HL-60 (cell line): ENCODE results near the gene AFDN.

Source experiments
- DNase-seq, 2 experiments: peaks; one replicate each; pipeline ENCODE4 v3.0.0-alpha.2; 2010 to 2020; ENCODE audit warnings: low read depth in 1 of 2, low spot score in 1 of 2
- H3K27ac ChIP-seq: fragments of 250-450 bp; sonication (Bioruptor Pico); replicated peaks from 2 replicates; pipeline ENCODE4 v1.5.1; 2020; ENCODE audit warnings: mild to moderate bottlenecking, moderate library complexity
- H3K27me3 ChIP-seq: fragments of 250-450 bp; sonication (Bioruptor Pico); 2 replicates; pipeline ENCODE4 v1.5.1; 2021; ENCODE audit warnings: mild to moderate bottlenecking, moderate library complexity; ENCODE audit not compliant: insufficient read depth, poor library complexity, severe bottlenecking
- H3K4me3 ChIP-seq: replicated peaks from 2 replicates; pipeline ENCODE4 v1.5.1; 2011; ENCODE audit warnings: mild to moderate bottlenecking, control low read depth, low read length; ENCODE audit not compliant: insufficient read depth
- GABPA ChIP-seq: IDR thresholded peaks from 2 replicates; pipeline ENCODE4 v1.6.1; 2012; ENCODE audit warnings: low read depth
- POLR2AphosphoS5 ChIP-seq: IDR thresholded peaks from 2 replicates; pipeline ENCODE4 v1.6.1; 2012; ENCODE audit warnings: low read depth
- SPI1 ChIP-seq: IDR thresholded peaks from 2 replicates; pipeline ENCODE4 v1.6.1; 2012; ENCODE audit warnings: low read depth, mild to moderate bottlenecking, borderline replicate concordance
- TF ChIP-seq, protein P1 (sequence below): IDR thresholded peaks from 2 replicates; pipeline ENCODE4 v1.6.1; 2012; ENCODE audit warnings: low read depth; ENCODE audit not compliant: insufficient replicate concordance
- TF ChIP-seq, protein P2 (sequence below): IDR thresholded peaks from one replicate; pipeline ENCODE4 v1.5.1; 2011; ENCODE audit warnings: low read length, control low read depth, inconsistent platforms; ENCODE audit not compliant: insufficient read depth

Gene AFDN

DNA sequence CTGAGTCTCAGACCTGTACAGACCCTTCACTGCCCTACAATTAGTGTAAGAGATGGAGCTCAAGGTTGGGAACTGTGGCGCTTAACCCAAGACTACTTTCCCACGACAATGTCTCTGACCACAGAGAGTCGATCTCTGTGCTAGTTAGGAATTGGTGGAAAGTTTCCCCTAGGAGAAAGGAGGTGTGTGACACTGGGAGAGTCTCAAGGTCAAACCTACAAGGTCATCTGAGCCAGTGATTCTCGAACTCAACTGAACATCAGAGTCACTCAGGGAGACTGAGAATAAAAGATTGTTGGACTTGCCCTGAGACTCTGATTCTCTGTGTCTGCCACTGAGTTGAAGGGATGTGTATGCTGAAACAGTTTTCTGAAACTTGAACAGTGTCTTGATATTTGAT lies 9.7 kb upstream of the AFDN start:
- Histone ChIP-seq H3K27me3 (no peaks in the 10 kb centered on the region), H3K4me3 (no peak overlapping the region), H3K27ac (no peak overlapping the region)
- TF ChIP-seq, protein P1, sequence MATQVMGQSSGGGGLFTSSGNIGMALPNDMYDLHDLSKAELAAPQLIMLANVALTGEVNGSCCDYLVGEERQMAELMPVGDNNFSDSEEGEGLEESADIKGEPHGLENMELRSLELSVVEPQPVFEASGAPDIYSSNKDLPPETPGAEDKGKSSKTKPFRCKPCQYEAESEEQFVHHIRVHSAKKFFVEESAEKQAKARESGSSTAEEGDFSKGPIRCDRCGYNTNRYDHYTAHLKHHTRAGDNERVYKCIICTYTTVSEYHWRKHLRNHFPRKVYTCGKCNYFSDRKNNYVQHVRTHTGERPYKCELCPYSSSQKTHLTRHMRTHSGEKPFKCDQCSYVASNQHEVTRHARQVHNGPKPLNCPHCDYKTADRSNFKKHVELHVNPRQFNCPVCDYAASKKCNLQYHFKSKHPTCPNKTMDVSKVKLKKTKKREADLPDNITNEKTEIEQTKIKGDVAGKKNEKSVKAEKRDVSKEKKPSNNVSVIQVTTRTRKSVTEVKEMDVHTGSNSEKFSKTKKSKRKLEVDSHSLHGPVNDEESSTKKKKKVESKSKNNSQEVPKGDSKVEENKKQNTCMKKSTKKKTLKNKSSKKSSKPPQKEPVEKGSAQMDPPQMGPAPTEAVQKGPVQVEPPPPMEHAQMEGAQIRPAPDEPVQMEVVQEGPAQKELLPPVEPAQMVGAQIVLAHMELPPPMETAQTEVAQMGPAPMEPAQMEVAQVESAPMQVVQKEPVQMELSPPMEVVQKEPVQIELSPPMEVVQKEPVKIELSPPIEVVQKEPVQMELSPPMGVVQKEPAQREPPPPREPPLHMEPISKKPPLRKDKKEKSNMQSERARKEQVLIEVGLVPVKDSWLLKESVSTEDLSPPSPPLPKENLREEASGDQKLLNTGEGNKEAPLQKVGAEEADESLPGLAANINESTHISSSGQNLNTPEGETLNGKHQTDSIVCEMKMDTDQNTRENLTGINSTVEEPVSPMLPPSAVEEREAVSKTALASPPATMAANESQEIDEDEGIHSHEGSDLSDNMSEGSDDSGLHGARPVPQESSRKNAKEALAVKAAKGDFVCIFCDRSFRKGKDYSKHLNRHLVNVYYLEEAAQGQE, result no peak
- TF ChIP-seq, protein P2, sequence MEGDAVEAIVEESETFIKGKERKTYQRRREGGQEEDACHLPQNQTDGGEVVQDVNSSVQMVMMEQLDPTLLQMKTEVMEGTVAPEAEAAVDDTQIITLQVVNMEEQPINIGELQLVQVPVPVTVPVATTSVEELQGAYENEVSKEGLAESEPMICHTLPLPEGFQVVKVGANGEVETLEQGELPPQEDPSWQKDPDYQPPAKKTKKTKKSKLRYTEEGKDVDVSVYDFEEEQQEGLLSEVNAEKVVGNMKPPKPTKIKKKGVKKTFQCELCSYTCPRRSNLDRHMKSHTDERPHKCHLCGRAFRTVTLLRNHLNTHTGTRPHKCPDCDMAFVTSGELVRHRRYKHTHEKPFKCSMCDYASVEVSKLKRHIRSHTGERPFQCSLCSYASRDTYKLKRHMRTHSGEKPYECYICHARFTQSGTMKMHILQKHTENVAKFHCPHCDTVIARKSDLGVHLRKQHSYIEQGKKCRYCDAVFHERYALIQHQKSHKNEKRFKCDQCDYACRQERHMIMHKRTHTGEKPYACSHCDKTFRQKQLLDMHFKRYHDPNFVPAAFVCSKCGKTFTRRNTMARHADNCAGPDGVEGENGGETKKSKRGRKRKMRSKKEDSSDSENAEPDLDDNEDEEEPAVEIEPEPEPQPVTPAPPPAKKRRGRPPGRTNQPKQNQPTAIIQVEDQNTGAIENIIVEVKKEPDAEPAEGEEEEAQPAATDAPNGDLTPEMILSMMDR, result no peak
- TF ChIP-seq GABPA, result no peak
- no peak for TF ChIP-seq POLR2AphosphoS5
- TF ChIP-seq SPI1, result no peak
- no peak for DNase-seq

DNA sequence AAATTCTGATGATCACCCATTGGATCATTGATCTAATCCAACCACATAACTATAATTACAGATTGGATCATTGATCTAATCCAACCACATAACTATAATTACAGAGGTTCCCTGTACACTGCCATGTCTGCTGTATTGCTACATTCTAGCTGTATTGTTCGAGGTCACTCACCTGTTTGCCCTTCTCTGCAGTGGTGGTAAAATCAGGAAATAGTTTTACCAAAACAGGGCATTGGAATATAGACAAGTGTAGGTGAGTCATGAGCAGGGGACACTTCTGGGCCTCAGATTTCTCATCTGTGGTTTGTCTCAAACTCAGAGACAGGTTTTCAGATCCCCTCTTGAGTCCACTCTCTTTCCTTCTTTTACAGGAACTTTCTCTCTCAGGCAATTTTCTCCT lies 9.0 kb upstream of the AFDN start:
- H3K4me3 ChIP-seq, result no peak overlapping the region
- no peaks in the 10 kb centered on the region for H3K27me3 ChIP-seq
- no peak for DNase-seq
- TF ChIP-seq POLR2AphosphoS5, result no peak
- no peak overlapping the region for H3K27ac ChIP-seq

DNA sequence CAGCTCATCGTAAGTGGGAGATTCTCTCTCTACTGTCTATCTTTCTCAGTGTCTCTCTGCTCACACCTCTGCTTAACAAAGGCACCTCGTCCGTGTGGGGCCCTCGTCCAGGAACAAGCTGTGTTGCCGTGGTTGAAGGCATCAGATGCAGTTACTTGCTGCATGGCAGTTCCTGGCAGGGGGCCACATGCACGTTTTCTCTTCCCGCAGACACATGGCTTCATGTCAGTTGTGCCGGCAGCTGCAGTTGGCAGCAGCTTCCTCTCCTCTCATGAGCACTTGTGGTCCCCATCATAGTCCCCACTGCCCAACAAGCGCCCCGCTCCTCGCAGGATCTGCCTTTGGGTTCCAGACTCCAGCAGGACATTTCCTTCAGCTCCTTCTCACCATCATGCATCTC lies 7.1 kb upstream of the AFDN start:
- TF ChIP-seq SPI1 (no peak), POLR2AphosphoS5 (no peak), GABPA (no peak)
- TF ChIP-seq, protein P1, result no peak
- TF ChIP-seq, protein P2, result no peak
- H3K27me3 ChIP-seq, result peaks cover 5% of the 10 kb centered on the region
- no peak overlapping the region for H3K4me3 ChIP-seq
- no peak for DNase-seq
- H3K27ac ChIP-seq, result no peak overlapping the region

DNA sequence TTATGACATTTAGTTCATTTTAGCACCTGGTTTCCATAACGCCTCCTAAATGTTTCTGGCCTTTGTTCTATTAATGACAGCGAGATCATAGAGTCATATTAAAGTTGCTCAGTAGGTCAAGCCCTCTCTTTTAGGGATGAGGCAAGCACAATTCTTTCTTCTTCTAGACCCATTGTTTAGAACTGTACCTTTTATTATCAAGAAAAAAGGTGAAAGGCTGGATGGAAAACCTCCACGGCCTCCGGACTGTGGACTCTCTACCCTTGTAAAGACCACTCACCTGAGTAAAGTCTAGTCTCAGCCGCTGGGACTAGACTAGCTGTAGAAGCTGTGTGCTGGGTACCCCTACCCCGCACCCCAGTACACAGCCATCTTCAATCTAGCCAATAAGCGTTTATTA lies 6.0 kb upstream of the AFDN start:
- no peak overlapping the region for H3K27ac ChIP-seq
- H3K27me3 ChIP-seq, result peaks cover 9% of the 10 kb centered on the region
- DNase-seq, result no peak
- H3K4me3 ChIP-seq, result no peak overlapping the region
- TF ChIP-seq, protein P2, result no peak
- TF ChIP-seq SPI1 (no peak), GABPA (no peak), POLR2AphosphoS5 (no peak)
- TF ChIP-seq, protein P1, result no peak
